Measurements from ENCODE around the gene CDK14.

Gene CDK14

DNA sequence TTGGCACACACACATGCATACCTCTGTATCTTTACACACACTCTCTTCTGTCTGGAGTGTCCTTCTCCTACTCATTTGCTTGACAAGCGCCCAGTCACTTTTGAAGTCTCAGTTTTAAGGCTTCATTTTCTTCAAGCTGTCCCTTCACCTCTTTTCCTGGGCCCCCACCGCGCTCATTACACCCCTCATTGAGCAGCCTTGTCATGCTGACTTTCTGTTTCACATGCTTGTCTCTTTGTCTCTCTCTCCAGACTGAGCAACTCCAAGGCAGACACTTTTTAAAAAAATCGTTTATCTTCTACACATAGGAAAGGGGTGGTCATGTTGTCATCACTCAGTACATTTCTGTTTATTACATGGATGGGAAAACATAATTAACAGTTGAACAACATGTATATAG lies 442.9 kb downstream of the CDK14 start:
- Histone ChIP-seq H4K91ac (ENCODE audit: low read depth, low read length) (no peak overlapping the region), H2AK5ac (ENCODE audit: low read length) (no peak overlapping the region), H3K9me3 (ENCODE audit: insufficient read depth, low read depth, low read length) (no peaks in the 10 kb centered on the region), H3K23ac (ENCODE audit: low read length) (no peak overlapping the region), H3K4ac (ENCODE audit: low read depth, low read length) (no peak overlapping the region), H3K27me3 (ENCODE audit: insufficient read depth, low read length) (no peaks in the 10 kb centered on the region), H3K36me3 (ENCODE audit: control insufficient read depth in 1 of 2, insufficient read depth in 2 of 2, low read length in 2 of 2) (no peaks in the 10 kb centered on the region), H3K9ac (ENCODE audit: low read length) (no peak overlapping the region), H3K4me3 (ENCODE audit: low read depth, low read length) (no peak overlapping the region), H3K14ac (ENCODE audit: low read length) (no peak overlapping the region), H2BK12ac (ENCODE audit: low read length) (no peak overlapping the region), H3K4me2 (ENCODE audit: low read length) (no peak overlapping the region), H4K8ac (ENCODE audit: low read depth, low read length) (no peak overlapping the region), H3K79me2 (ENCODE audit: control insufficient read depth, insufficient read depth, low read length, poor library complexity) (no peaks in the 10 kb centered on the region), H4K12ac (ENCODE audit: low read depth, low read length) (no peak overlapping the region), H3K4me1 (ENCODE audit: control insufficient read depth in 1 of 2, insufficient read depth in 2 of 2, low read length in 2 of 2) (no peaks in the 10 kb centered on the region), H3K79me1 (ENCODE audit: low read length) (no peaks in the 10 kb centered on the region), H3K27ac (ENCODE audit: low read depth, low read length) (no peak overlapping the region), H3K18ac (ENCODE audit: low read length) (no peak overlapping the region), H2AFZ (ENCODE audit: insufficient read depth, low read length, poor library complexity) (no peak overlapping the region), H2BK120ac (ENCODE audit: insufficient read depth, low read length, poor library complexity) (no peak overlapping the region), H2BK5ac (ENCODE audit: low read depth, low read length, poor library complexity) (no peak overlapping the region)
- no peak for DNase-seq
- no CpG with 5 or more reads among the region's 4 CpGs for WGBS (ENCODE audit: extremely low coverage, insufficient coverage, insufficient read length)

DNA sequence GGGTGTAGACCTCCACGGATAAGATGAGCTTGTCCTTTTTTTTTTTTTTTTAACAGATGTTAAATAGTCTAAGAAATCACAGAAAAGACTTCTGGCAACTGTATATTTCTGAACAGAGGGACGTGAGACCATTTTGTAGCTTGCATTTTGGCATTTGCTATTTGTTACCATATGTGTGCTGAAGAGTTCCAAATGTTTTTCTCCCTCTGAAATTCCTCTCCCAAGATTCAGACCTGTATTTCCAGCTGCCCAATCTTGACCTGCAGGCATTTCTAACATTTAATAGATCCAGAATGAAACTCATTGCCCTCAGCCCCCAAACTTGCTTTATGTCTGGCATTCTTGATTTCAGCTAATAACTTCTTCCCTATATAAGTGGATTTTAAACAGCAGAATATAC lies 445.0 kb downstream of the CDK14 start:
- H2BK5ac ChIP-seq (ENCODE audit: low read depth, low read length, poor library complexity), result no peak overlapping the region
- no peak overlapping the region for H2BK120ac ChIP-seq (ENCODE audit: insufficient read depth, low read length, poor library complexity)
- H3K4me1 ChIP-seq (ENCODE audit: control insufficient read depth in 1 of 2, insufficient read depth in 2 of 2, low read length in 2 of 2), result peaks cover 0 to 1% of the 10 kb centered on the region in 2 experiments
- no peaks in the 10 kb centered on the region for H3K79me1 ChIP-seq (ENCODE audit: low read length)
- H3K14ac ChIP-seq (ENCODE audit: low read length), result no peak overlapping the region
- no peak overlapping the region for H4K91ac ChIP-seq (ENCODE audit: low read depth, low read length)
- DNase-seq, result no peak
- H3K23ac ChIP-seq (ENCODE audit: low read length), result no peak overlapping the region
- H4K12ac ChIP-seq (ENCODE audit: low read depth, low read length), result no peak overlapping the region
- no peaks in the 10 kb centered on the region for H3K27me3 ChIP-seq (ENCODE audit: insufficient read depth, low read length)
- no peak overlapping the region for H2BK12ac ChIP-seq (ENCODE audit: low read length)
- no peak overlapping the region for H3K18ac ChIP-seq (ENCODE audit: low read length)
- no CpG with 5 or more reads among the region's 2 CpGs for WGBS (ENCODE audit: extremely low coverage, insufficient coverage, insufficient read length)
- no peak overlapping the region for H3K4ac ChIP-seq (ENCODE audit: low read depth, low read length)
- no peaks in the 10 kb centered on the region for H3K9me3 ChIP-seq (ENCODE audit: insufficient read depth, low read depth, low read length)
- H3K4me2 ChIP-seq (ENCODE audit: low read length), result no peak overlapping the region
- H2AFZ ChIP-seq (ENCODE audit: insufficient read depth, low read length, poor library complexity), result no peak overlapping the region
- no peaks in the 10 kb centered on the region for H3K36me3 ChIP-seq (ENCODE audit: control insufficient read depth in 1 of 2, insufficient read depth in 2 of 2, low read length in 2 of 2)
- no peaks in the 10 kb centered on the region for H3K79me2 ChIP-seq (ENCODE audit: control insufficient read depth, insufficient read depth, low read length, poor library complexity)
- H4K8ac ChIP-seq (ENCODE audit: low read depth, low read length), result no peak overlapping the region
- no peak overlapping the region for H3K9ac ChIP-seq (ENCODE audit: low read length)
- no peak overlapping the region for H3K4me3 ChIP-seq (ENCODE audit: low read depth, low read length)
- H3K27ac ChIP-seq (ENCODE audit: low read depth, low read length), result no peak overlapping the region
- H2AK5ac ChIP-seq (ENCODE audit: low read length), result no peak overlapping the region

DNA sequence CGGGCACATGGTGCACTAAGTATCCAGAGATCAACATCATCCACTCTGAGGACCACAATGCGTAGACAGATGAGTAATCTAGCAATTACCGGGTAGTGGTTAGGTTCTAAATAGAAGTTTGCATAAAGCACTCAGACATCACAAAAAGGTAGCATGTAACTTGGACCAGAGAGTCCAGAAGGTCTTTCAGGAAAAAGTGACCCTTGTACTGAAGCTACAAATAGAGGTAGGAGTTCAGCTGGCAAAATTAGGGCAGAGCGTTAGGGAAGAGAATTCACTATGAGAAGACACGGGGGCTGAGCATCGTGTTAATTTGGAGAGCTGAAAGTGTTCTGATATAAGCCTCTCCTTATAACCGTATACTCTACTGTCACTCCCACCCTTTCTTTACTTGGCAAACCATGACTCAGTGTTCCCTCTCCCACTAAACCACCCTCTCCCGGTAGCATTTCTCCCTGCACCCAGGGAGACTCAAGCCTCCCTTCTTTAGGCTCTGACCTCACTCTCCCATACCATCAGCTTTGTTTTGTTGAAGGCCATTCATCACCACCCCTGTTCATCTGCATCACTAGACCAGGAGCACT lies 445.9 kb downstream of the CDK14 start:
- no peaks in the 10 kb centered on the region for H3K79me1 ChIP-seq (ENCODE audit: low read length)
- H2AFZ ChIP-seq (ENCODE audit: insufficient read depth, low read length, poor library complexity), result no peak overlapping the region
- no peak overlapping the region for H2BK120ac ChIP-seq (ENCODE audit: insufficient read depth, low read length, poor library complexity)
- no peak overlapping the region for H3K18ac ChIP-seq (ENCODE audit: low read length)
- H3K4me1 ChIP-seq (ENCODE audit: control insufficient read depth in 1 of 2, insufficient read depth in 2 of 2, low read length in 2 of 2), result peaks cover 0 to 1% of the 10 kb centered on the region in 2 experiments
- H3K14ac ChIP-seq (ENCODE audit: low read length), result no peak overlapping the region
- no CpG with 5 or more reads among the region's 8 CpGs for WGBS (ENCODE audit: extremely low coverage, insufficient coverage, insufficient read length)
- H3K23ac ChIP-seq (ENCODE audit: low read length), result no peak overlapping the region
- no peaks in the 10 kb centered on the region for H3K27me3 ChIP-seq (ENCODE audit: insufficient read depth, low read length)
- H3K27ac ChIP-seq (ENCODE audit: low read depth, low read length), result no peak overlapping the region
- H3K36me3 ChIP-seq (ENCODE audit: control insufficient read depth in 1 of 2, insufficient read depth in 2 of 2, low read length in 2 of 2), result no peaks in the 10 kb centered on the region
- no peak overlapping the region for H4K12ac ChIP-seq (ENCODE audit: low read depth, low read length)
- H4K91ac ChIP-seq (ENCODE audit: low read depth, low read length), result no peak overlapping the region
- H3K4me2 ChIP-seq (ENCODE audit: low read length), result no peak overlapping the region
- no peak overlapping the region for H3K4ac ChIP-seq (ENCODE audit: low read depth, low read length)
- no peak overlapping the region for H2AK5ac ChIP-seq (ENCODE audit: low read length)
- no peak overlapping the region for H2BK12ac ChIP-seq (ENCODE audit: low read length)
- no peaks in the 10 kb centered on the region for H3K79me2 ChIP-seq (ENCODE audit: control insufficient read depth, insufficient read depth, low read length, poor library complexity)
- H3K9me3 ChIP-seq (ENCODE audit: insufficient read depth, low read depth, low read length), result no peaks in the 10 kb centered on the region
- H3K9ac ChIP-seq (ENCODE audit: low read length), result no peak overlapping the region
- H2BK5ac ChIP-seq (ENCODE audit: low read depth, low read length, poor library complexity), result no peak overlapping the region
- no peak for DNase-seq
- no peak overlapping the region for H3K4me3 ChIP-seq (ENCODE audit: low read depth, low read length)
- H4K8ac ChIP-seq (ENCODE audit: low read depth, low read length), result no peak overlapping the region

DNA sequence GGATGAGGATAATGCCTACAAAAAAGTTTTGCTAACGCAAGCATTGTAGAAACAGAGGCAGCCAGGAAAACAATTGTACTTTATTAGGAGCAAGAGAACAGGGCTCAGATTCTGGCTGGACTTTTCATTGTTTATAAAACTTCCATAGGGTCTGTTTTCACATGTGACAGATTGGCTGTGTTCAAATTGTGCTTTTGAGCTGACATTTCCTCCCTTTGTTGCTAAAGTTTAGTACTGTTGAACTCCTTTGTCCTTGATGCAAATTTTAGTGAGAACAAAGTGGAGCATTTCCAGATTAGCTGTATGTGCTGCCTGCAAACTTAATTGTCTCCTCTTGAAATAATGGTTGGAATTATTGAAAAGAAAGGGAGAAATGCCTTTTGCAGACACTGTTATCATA lies 447.1 kb downstream of the CDK14 start:
- Histone ChIP-seq H3K79me1 (ENCODE audit: low read length) (no peaks in the 10 kb centered on the region), H4K12ac (ENCODE audit: low read depth, low read length) (no peak overlapping the region), H4K8ac (ENCODE audit: low read depth, low read length) (no peak overlapping the region), H3K4ac (ENCODE audit: low read depth, low read length) (no peak overlapping the region), H3K14ac (ENCODE audit: low read length) (no peak overlapping the region), H3K4me1 (ENCODE audit: control insufficient read depth in 1 of 2, insufficient read depth in 2 of 2, low read length in 2 of 2) (peaks cover 0 to 1% of the 10 kb centered on the region in 2 experiments), H3K9ac (ENCODE audit: low read length) (no peak overlapping the region), H3K79me2 (ENCODE audit: control insufficient read depth, insufficient read depth, low read length, poor library complexity) (no peaks in the 10 kb centered on the region), H2BK120ac (ENCODE audit: insufficient read depth, low read length, poor library complexity) (no peak overlapping the region), H4K91ac (ENCODE audit: low read depth, low read length) (no peak overlapping the region), H2BK5ac (ENCODE audit: low read depth, low read length, poor library complexity) (no peak overlapping the region), H3K27me3 (ENCODE audit: insufficient read depth, low read length) (no peaks in the 10 kb centered on the region), H3K9me3 (ENCODE audit: insufficient read depth, low read depth, low read length) (no peaks in the 10 kb centered on the region), H3K36me3 (ENCODE audit: control insufficient read depth in 1 of 2, insufficient read depth in 2 of 2, low read length in 2 of 2) (no peaks in the 10 kb centered on the region), H2AK5ac (ENCODE audit: low read length) (no peak overlapping the region), H3K18ac (ENCODE audit: low read length) (no peak overlapping the region), H3K23ac (ENCODE audit: low read length) (no peak overlapping the region), H3K4me3 (ENCODE audit: low read depth, low read length) (no peak overlapping the region), H2BK12ac (ENCODE audit: low read length) (no peak overlapping the region), H2AFZ (ENCODE audit: insufficient read depth, low read length, poor library complexity) (no peak overlapping the region), H3K27ac (ENCODE audit: low read depth, low read length) (no peak overlapping the region), H3K4me2 (ENCODE audit: low read length) (no peak overlapping the region)
- DNase-seq, result no peak
- no CpG with 5 or more reads among the region's 1 CpG for WGBS (ENCODE audit: extremely low coverage, insufficient coverage, insufficient read length)
